ENCODE data around the gene CCNY.

DNA sequence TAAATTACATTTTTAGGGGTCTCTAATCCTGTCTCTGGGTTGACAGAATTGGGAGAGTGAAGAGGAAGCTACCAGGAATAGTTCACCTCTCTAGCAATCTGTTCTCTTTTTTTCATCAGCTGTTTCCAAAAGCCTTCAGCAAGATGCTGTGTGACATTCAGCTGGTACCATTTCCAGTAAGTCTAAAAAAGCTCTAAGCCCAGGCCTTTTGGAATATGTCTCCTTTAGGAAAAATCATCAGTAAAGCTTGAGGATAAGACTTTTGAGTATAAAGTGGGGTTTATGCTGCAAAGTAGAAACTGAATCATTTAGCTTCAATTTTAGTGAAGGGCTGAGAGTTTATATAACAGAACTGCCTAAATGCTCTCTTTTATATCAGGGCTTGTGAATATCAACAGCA, 81.5 kb downstream of the CCNY start:
- TF ChIP-seq, protein P1, sequence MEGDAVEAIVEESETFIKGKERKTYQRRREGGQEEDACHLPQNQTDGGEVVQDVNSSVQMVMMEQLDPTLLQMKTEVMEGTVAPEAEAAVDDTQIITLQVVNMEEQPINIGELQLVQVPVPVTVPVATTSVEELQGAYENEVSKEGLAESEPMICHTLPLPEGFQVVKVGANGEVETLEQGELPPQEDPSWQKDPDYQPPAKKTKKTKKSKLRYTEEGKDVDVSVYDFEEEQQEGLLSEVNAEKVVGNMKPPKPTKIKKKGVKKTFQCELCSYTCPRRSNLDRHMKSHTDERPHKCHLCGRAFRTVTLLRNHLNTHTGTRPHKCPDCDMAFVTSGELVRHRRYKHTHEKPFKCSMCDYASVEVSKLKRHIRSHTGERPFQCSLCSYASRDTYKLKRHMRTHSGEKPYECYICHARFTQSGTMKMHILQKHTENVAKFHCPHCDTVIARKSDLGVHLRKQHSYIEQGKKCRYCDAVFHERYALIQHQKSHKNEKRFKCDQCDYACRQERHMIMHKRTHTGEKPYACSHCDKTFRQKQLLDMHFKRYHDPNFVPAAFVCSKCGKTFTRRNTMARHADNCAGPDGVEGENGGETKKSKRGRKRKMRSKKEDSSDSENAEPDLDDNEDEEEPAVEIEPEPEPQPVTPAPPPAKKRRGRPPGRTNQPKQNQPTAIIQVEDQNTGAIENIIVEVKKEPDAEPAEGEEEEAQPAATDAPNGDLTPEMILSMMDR (conservative IDR thresholded peaks at IDR 0.05; ENCODE audit: low read length), result no peak
- no peak for TF ChIP-seq EZH2phosphoT487 (IDR thresholded peaks at IDR 0.05; ENCODE audit: borderline replicate concordance)

Measured in Loucy (cell line).